Hematopoietic multipotent progenitor cell treated with erythropoietin and hydrocortisone succinate and interleukin-3 and kit ligand, for 17 days (in vitro differentiated cells): Measurements from ENCODE around the gene ZBTB4.

Source experiments
- DNase-seq: peaks from one replicate; pipeline ENCODE4 v3.0.0-alpha.2; 2015; ENCODE audit warnings: low spot score

The ZBTB4 gene

DNA sequence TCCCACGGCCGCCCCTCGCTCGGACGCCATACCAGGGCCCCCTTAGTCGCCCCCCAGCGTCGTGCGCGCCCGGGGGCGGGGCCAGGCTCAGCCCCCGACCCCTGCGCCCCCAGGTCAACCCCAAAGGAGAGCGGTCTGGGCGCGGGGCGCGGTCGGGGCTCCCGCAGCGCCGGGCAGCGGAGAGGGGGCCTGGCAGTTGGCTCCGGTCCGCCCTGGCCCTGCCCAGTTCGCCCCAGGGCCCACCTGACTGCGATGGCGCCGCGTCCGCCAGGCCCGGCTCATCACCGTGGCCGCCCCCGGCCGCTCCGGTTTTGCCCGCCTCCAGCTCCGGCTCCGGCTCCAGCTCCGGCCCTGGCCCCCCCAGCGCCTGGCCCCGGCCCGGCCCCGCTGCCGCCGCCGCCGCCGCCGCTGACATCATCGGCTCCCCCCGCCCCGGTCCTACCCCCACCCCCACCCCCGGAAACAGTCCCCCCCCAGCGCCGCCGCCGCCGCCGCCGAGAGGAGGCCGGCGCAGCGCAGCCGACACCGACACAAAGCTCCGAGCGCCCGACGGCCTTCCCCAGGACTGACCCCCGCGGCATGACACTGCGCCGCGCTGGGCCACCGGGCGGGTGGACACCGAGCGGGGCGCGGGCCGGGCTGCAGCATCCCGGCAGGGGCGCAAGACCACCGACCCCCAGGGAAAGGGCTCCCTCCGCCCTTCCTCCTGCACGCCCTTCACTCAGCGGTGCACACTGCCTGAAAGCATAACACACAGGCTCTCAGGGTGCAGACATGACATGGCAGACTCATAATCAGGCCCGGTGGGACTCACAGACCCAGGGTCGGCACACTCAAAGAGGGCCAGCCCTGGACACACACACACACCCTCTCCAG is at the start of gene ZBTB4:
TSS of gene ZBTB4 (minus strand) at position 419 of the 876 bp plus-strand sequence. CDS start 12,830 bp downstream, outside the sequence.
- DNase-seq = peak; percentile 47

DNA sequence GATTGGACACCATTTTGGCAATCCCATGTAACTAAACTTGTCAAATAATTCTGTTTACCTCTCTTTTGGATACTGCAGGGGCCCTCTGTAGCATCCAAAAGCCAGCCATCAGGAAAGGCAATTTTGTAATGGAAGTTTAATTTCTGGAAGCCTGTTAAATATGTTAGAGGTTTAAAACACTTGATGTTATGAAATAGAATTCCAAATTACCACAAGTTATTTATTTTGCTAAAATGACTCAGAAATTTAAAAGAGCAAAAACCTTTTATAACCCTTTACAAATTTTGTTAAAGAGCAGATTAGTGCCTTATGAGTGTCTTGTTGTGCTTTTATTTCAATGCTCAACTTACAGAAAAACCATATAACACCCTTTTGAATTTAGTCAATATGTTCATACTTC is 49.4 kb upstream of the ZBTB4 start:
- no peak for DNase-seq

DNA sequence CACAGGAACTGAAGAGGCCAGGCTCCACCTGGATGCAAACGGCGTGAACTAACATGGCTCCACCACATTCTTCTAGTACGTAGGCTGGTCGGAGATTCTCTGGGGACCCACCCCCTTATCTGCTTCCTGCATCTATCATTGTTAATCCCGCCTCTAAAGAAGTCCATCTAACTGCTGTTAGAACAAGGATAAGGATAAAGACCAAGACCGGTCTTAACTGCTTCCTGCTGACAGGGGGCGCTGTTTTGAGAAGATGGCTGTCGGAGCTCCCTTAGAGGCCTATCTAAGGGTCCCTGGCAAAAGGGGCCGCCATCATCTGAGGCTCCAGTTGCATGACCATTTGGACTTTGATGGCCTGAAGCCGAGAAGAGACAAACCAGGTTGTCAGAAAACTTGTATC is 43.6 kb upstream of the ZBTB4 start:
- DNase-seq = peak; percentile 56

DNA sequence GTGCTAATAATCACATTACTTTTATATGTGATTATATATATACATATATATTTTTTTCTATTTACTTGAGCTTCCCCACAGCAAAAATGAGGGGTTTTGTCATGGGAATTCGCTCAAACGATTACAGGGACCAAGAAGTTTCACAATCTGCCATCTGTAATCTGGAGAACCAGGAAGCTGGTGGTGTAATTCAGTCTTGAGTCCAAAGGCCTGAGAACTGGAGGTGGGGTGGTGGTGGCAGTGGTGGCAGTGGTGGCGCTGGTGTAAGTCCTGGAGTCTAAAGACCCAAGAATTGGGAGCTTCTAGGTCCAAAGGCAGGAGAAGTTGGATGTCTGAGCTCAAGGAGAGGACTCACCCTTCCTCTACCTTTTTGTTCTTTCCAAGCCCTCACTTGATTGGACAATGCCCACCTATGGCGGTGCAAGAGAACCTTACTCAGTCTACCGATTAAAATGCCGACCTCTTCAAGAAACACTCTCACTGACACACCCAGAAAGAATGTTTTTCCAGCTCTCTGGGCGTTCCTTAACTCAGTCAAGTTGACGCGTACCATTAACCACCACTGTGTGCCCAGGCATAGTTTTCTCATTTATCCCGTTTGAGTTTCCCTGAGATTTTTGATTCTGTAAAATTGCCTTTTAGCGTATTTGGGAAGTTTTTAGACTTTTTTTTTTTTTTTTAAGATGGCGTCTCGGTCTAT is 36.6 kb upstream of the ZBTB4 start:
- no peak for DNase-seq

DNA sequence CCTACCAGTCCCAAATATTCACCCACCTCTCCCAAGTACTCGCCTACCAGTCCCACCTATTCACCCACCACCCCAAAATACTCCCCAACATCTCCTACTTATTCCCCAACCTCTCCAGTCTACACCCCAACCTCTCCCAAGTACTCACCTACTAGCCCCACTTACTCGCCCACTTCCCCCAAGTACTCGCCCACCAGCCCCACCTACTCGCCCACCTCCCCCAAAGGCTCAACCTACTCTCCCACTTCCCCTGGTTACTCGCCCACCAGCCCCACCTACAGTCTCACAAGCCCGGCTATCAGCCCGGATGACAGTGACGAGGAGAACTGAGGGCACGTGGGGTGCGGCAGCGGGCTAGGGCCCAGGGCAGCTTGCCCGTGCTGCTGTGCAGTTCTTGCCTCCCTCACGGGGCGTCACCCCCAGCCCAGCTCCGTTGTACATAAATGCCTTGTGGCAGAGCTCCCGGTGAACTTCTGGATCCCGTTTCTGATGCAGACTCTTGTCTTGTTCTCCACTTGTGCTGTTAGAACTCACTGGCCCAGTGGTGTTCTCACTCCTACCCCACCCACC is 34.5 kb upstream of the ZBTB4 start:
- no peak for DNase-seq

- DNase-seq = no peak
Measured at GRCh38 chr17:7512824-7513540, 33.6 kb upstream of the ZBTB4 start.

DNA sequence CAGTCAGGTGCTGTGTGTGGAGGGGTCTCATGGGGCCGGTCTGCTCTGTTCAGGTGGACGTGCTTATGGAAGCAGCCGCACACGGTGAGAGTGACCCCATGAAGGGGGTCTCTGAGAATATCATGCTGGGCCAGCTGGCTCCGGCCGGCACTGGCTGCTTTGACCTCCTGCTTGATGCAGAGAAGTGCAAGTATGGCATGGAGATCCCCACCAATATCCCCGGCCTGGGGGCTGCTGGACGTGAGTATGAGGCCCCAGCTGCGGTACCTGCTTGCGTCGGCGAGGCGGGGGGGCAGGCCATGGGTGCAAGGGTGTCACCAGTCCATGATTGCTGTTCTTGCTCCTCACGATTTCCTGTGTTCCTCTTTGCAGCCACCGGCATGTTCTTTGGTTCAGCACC is 32.7 kb upstream of the ZBTB4 start:
- DNase-seq = no peak

GRCh38 chr17:7511108-7511507 is 31.7 kb upstream of the ZBTB4 start:
- DNase-seq = no peak

DNA sequence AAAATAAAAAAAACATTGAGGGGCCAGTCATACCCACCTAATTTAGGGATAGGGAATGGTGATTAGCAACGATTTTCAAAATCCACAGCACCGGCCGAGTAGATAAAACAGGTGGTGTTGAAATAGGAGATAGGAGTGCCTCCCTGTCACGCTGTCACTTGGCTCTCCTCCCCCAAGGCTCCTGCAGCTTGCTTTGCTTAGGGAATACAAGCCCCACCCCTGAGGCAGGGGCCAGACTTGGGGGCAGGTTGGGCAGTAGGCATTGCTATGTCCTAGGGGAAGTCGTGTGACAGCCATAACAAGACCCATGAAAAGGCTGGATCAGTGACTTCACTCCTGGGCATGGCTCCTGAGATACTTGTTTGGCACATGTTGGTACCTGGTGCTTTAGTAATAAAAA is 30.5 kb upstream of the ZBTB4 start:
- no peak for DNase-seq

DNA sequence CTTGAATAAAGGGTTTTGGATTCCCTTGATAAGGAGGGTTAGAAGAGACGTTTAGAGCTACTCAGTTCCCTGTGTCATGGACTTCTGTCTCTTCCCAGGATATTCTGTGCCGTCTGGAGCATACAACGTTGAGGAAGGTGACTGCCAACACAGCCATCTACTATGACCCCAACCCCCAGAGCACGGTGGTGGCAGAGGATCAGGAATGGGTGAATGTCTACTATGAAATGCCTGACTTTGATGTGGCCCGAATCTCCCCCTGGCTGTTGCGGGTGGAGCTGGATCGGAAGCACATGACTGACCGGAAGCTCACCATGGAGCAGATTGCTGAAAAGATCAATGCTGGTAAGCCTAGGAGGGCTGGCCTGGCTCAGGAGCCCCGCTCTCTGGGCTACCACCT is 29.4 kb upstream of the ZBTB4 start:
- no peak for DNase-seq

DNA sequence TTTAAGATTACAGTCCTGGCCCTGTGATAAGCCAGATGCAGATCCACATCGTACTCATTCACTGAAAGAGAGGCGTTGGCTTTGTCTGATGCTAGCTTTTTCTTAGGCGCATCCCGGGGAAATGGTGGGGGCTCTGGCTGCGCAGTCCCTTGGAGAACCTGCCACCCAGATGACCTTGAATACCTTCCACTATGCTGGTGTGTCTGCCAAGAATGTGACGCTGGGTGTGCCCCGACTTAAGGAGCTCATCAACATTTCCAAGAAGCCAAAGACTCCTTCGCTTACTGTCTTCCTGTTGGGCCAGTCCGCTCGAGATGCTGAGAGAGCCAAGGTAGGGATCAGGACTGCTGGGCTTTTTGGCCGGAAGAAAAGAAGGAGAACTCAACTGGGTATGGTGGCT is 28.7 kb upstream of the ZBTB4 start:
- DNase-seq = no peak

- no peak for DNase-seq
Measured at GRCh38 chr17:7503521-7503920, 24.1 kb upstream of the ZBTB4 start.

GRCh38 chr17:7502987-7503386 is 23.6 kb upstream of the ZBTB4 start:
- no peak for DNase-seq

DNA sequence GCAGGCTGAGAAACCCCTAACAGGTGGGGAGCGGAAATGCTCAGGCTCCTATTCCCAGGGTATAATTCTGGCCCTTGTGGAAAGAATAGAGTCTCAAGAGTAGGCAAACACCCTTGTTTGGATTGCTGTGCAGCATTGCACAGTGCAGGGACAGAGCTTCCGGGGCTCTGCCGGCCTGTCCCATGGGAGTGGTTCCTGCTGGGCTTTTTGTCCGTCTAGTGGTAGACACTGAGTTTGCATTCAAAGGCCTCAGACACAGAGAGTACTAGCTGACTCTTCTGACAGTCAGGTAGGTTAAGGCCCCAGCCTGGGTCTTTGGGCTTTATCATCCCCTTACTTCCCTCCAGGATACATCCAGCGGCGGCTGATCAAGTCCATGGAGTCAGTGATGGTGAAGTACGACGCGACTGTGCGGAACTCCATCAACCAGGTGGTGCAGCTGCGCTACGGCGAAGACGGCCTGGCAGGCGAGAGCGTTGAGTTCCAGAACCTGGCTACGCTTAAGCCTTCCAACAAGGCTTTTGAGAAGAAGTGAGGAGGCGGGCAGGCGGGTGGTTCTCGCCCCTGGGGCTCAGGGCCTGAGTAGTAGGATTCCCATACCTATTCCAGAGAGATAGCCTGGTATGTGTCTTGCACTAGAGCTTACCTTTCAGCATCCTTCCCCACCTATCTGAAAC is 22.9 kb upstream of the ZBTB4 start:
- no peak for DNase-seq

- DNase-seq = no peak
Measured at GRCh38 chr17:7501729-7502128, 22.3 kb upstream of the ZBTB4 start.

DNA sequence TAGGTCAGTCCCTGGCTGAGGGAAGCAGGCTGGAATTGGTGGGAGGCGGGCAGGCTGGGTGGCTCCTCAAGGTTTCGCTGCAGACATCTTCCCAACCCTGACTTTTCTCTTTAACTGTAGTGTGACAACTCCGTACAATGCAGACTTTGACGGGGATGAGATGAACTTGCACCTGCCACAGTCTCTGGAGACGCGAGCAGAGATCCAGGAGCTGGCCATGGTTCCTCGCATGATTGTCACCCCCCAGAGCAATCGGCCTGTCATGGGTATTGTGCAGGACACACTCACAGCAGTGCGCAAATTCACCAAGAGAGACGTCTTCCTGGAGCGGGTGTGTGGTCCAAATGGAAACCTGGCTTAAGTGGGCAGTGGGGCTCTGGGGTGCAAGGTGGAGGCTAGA is 19.7 kb upstream of the ZBTB4 start:
- no peak for DNase-seq

DNA sequence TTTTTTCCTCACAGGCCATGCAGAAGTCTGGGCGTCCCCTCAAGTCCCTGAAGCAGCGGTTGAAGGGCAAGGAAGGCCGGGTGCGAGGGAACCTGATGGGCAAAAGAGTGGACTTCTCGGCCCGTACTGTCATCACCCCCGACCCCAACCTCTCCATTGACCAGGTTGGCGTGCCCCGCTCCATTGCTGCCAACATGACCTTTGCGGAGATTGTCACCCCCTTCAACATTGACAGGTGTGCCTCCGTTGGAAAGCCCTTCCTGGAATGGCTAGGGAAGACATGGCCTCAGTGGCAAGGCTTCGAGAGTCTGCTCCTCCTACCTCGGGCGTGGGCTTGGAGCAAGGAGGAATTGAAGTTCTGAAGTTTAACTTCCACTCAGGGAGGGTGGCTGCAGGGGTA is 18.2 kb upstream of the ZBTB4 start:
- no peak for DNase-seq

GRCh38 chr17:7497228-7497627 is 17.8 kb upstream of the ZBTB4 start:
- DNase-seq = no peak

DNA sequence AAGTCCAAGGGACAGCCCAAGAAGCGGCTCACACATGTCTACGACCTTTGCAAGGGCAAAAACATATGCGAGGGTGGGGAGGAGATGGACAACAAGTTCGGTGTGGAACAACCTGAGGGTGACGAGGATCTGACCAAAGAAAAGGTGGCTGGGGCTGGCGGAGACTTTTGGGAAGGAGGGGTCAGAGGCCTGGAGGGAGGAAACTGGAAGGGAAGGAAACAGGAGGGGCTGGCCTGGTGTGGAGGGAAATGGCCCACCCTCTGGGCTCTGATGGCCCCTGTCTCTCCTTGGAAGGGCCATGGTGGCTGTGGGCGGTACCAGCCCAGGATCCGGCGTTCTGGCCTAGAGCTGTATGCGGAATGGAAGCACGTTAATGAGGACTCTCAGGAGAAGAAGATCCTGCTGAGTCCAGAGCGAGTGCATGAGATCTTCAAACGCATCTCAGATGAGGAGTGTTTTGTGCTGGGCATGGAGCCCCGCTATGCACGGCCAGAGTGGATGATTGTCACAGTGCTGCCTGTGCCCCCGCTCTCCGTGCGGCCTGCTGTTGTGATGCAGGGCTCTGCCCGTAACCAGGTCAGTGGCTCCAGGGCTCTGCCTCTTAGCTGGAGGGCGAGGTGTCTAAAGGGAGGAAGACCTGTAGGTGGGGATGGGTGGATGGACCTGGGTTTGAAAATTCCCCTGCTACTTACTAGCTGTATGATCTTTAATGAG is 17.2 kb upstream of the ZBTB4 start:
- DNase-seq = no peak

DNA sequence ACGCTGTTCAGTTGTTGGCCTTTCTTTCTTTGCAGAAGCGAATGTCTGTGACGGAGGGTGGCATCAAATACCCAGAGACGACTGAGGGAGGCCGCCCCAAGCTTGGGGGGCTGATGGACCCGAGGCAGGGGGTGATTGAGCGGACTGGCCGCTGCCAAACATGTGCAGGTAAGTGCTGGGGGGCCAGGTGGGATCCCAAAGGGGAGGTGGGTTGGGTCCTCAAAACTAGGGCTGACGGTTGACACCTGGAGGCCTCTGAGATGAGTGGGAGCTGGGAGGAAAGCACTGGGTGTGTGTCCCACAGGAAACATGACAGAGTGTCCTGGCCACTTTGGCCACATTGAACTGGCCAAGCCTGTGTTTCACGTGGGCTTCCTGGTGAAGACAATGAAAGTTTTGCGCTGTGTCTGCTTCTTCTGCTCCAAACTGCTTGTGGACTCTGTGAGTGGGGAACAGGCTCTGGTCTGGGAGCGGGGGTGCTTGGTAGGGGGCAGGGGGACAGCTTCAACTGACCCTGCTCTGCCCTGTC is 16.5 kb upstream of the ZBTB4 start:
- DNase-seq = no peak

- DNase-seq = no peak
Measured at GRCh38 chr17:7493941-7494340, 14.5 kb upstream of the ZBTB4 start.
